Brain microvascular endothelial cell (primary cell): Measurements from ENCODE around the gene SRP14.

Experiments used
- DNase-seq: peaks from one replicate; pipeline ENCODE4 v3.0.0-alpha.2; 2020
- H3K27ac ChIP-seq: fragments of 250-450 bp; sonication (Bioruptor Pico); 2 replicates; pipeline ENCODE4 v1.5.1; 2020; ENCODE audit warnings: mild to moderate bottlenecking, moderate library complexity
- H3K27me3 ChIP-seq: fragments of 250-450 bp; sonication (Bioruptor Pico); replicated peaks from 2 replicates; pipeline ENCODE4 v1.5.1; 2020; ENCODE audit warnings: mild to moderate bottlenecking
- H3K36me3 ChIP-seq: fragments of 250-450 bp; sonication (Bioruptor Pico); replicated peaks from 2 replicates; pipeline ENCODE4 v1.5.1; 2020; ENCODE audit warnings: mild to moderate bottlenecking
- H3K4me3 ChIP-seq: 2 replicates; pipeline ENCODE4 v1.5.1; 2011; ENCODE audit warnings: low read depth, mild to moderate bottlenecking, control low read depth, low read length, moderate library complexity
- CTCF ChIP-seq: IDR thresholded peaks from 2 replicates; pipeline ENCODE4 v1.5.1; 2011; ENCODE audit warnings: low read depth, mild to moderate bottlenecking, moderate library complexity, low read length, control low read depth, inconsistent platforms; ENCODE audit errors: missing control alignments
- in situ Hi-C: cut with HindIII; loops from 2 replicates; pipeline ENCODE4 v1.10.0; 2017; ENCODE audit warnings: low sequenced_read_pairs, low pct_ligation_motif_present

Gene SRP14

GRCh38 chr15:39987821-39988220 lies 51.2 kb downstream of the SRP14 start:
- in situ Hi-C loops, result no loop called here
- TF ChIP-seq CTCF, result no peak
- H3K36me3 ChIP-seq, result peaks cover 60% of the 10 kb centered on the region

More at GRCh38 chr15:39987821-39988220, 51.2 kb downstream of the SRP14 start:
- Histone ChIP-seq H3K4me3 (no peak overlapping the region), H3K27me3 (no peaks in the 10 kb centered on the region), H3K27ac (no peak overlapping the region)
- DNase-seq, result no peak
